ENCODE results near the gene SP2.

SP2 gene

GRCh38 chr17:47889734-47890529 lies 6.1 kb upstream of the SP2 start:
- DNase-seq (ENCODE audit: low read depth, low spot score), result peak; percentile 41

GRCh38 chr17:47891545-47892088 lies 4.4 kb upstream of the SP2 start:
- DNase-seq (ENCODE audit: low read depth, low spot score), result no peak

- no peak for DNase-seq (ENCODE audit: low read depth, low spot score)
These were observed 1.3 kb upstream of the SP2 start for GRCh38 chr17:47894498-47895346.

- DNase-seq (ENCODE audit: low read depth, low spot score), result no peak
These were observed 635 bp upstream of the SP2 start for GRCh38 chr17:47895347-47895855.

GRCh38 chr17:47896672-47897490 lies 845 bp downstream of the SP2 start:
- DNase-seq (ENCODE audit: low read depth, low spot score), result no peak

- DNase-seq (ENCODE audit: low read depth, low spot score), result no peak
These were observed 1.5 kb downstream of the SP2 start for GRCh38 chr17:47897561-47897960.

- DNase-seq (ENCODE audit: low read depth, low spot score), result no peak
These were observed 2.2 kb downstream of the SP2 start for GRCh38 chr17:47898241-47898640.

GRCh38 chr17:47899643-47900042 lies 3.6 kb downstream of the SP2 start:
- no peak for DNase-seq (ENCODE audit: low read depth, low spot score)

- DNase-seq (ENCODE audit: low read depth, low spot score), result no peak
These were observed 5.4 kb downstream of the SP2 start for GRCh38 chr17:47901423-47901822.

GRCh38 chr17:47902039-47902744 lies 6.2 kb downstream of the SP2 start:
- no peak for DNase-seq (ENCODE audit: low read depth, low spot score)

- peak; percentile 21 for DNase-seq (ENCODE audit: low read depth, low spot score)
These were observed 9.2 kb downstream of the SP2 start for GRCh38 chr17:47905221-47905733.

- DNase-seq (ENCODE audit: low read depth, low spot score), result no peak
These were observed 10.4 kb downstream of the SP2 start for GRCh38 chr17:47906443-47906842.

- no peak for DNase-seq (ENCODE audit: low read depth, low spot score)
These were observed 12.0 kb downstream of the SP2 start for GRCh38 chr17:47907932-47908562.

GRCh38 chr17:47913050-47913449 lies 17.0 kb downstream of the SP2 start:
- DNase-seq (ENCODE audit: low read depth, low spot score), result no peak

- DNase-seq (ENCODE audit: low read depth, low spot score), result no peak
These were observed 18.4 kb downstream of the SP2 start for GRCh38 chr17:47914306-47914948.

- DNase-seq (ENCODE audit: low read depth, low spot score), result no peak
These were observed 19.9 kb downstream of the SP2 start for GRCh38 chr17:47915776-47916398.

- DNase-seq (ENCODE audit: low read depth, low spot score), result no peak
These were observed 20.6 kb downstream of the SP2 start for GRCh38 chr17:47916489-47917208.

- DNase-seq (ENCODE audit: low read depth, low spot score), result no peak
These were observed 21.5 kb downstream of the SP2 start for GRCh38 chr17:47917581-47917980.
